AG10803 (cell line): ENCODE results near the gene SLC12A4.
A peak's percentile ranks its signal among the peaks of the same experiment; 100 is the strongest.

ENCODE experiments used
- DNase-seq: peaks from one replicate; pipeline ENCODE4 v3.0.0; 2010; ENCODE audit warnings: low read depth
- H3K4me3 ChIP-seq: 2 replicates; pipeline ENCODE4 v1.5.1; 2011; ENCODE audit warnings: mild to moderate bottlenecking, low read length, control low read depth
- CTCF ChIP-seq: conservative IDR thresholded peaks from 2 replicates; pipeline ENCODE4 v1.5.1; 2011; ENCODE audit warnings: mild to moderate bottlenecking, low read length, control low read depth, inconsistent platforms

Gene SLC12A4

GRCh38 chr16:67943619-67944504 is 24.6 kb downstream of the SLC12A4 start, which contains the start of gene LCAT:
Gene LCAT, minus strand, starts transcription at chr16:67944120. Its CDS starts 19 bp downstream, at chr16:67944101.
- no peak for TF ChIP-seq CTCF
- no peak within 1 kb of the TSS for H3K4me3 ChIP-seq
- no peak for DNase-seq

GRCh38 chr16:67943256-67943618 is 25.2 kb downstream of the SLC12A4 start:
- no peak overlapping the region for H3K4me3 ChIP-seq

GRCh38 chr16:67942510-67943255 is 25.8 kb downstream of the SLC12A4 start:
- no peak for DNase-seq
- no peak for TF ChIP-seq CTCF
- H3K4me3 ChIP-seq, result no peak overlapping the region

More at GRCh38 chr16:67943256-67943618, 25.2 kb downstream of the SLC12A4 start:
- no peak for TF ChIP-seq CTCF
- no peak for DNase-seq

- peak; percentile 66 for TF ChIP-seq CTCF
- peak; percentile 24 for DNase-seq
- no peak overlapping the region for H3K4me3 ChIP-seq
Observed at GRCh38 chr16:67942200-67942509, 26.3 kb downstream of the SLC12A4 start.

GRCh38 chr16:67941469-67942199 is 26.8 kb downstream of the SLC12A4 start:
- TF ChIP-seq CTCF, result no peak
- H3K4me3 ChIP-seq, result no peak overlapping the region
- no peak for DNase-seq

- no peak for DNase-seq
- no peak for TF ChIP-seq CTCF
- no peak overlapping the region for H3K4me3 ChIP-seq
Observed at GRCh38 chr16:67940446-67941089, 27.9 kb downstream of the SLC12A4 start.
